Right cardiac atrium (tissue), 5 donors: ENCODE results near the gene ZACN. TPM values are rescaled to one million over a fixed set of nuclear protein-coding genes. Genes with fewer than 3 reads are reported as not detected.

Experiments used
- ATAC-seq, 2 donors: fragments of 200-7000 bp; cut with Tn5 transposase; one replicate each; pipeline versions ENCODE4 v1.8.0 to v1.9.1; 2020; ENCODE audit warnings: moderate library complexity in 2 of 2, mild to moderate bottlenecking in 1 of 2
- DNase-seq, 3 donors: peaks; one replicate each; pipeline ENCODE4 v3.0.0-alpha.2; 2020
- H3K27ac ChIP-seq: one replicate; pipeline ENCODE4 v1.5.1; 2013; ENCODE audit warnings: mild to moderate bottlenecking, low read length, control low read depth, moderate library complexity
- H3K27me3 ChIP-seq: one replicate; pipeline ENCODE4 v1.6.1; 2013; ENCODE audit not compliant: control insufficient read depth, insufficient read depth
- H3K4me1 ChIP-seq: one replicate; pipeline ENCODE4 v1.6.1; 2013; ENCODE audit warnings: low read length; ENCODE audit not compliant: control insufficient read depth, insufficient read depth
- H3K4me3 ChIP-seq: one replicate; pipeline ENCODE4 v1.5.1; 2013; ENCODE audit warnings: low read length, control low read depth
- H3K9me3 ChIP-seq: one replicate; pipeline ENCODE4 v1.6.1; 2013; ENCODE audit warnings: low read length; ENCODE audit not compliant: control insufficient read depth
- WGBS: extraction: QIAGEN DNeasy Blood & Tissue Kit; methylation state at CpG from one replicate; pipeline ENCODE4 v1.1.7; 2013; 5-methylcytosine and 5-hydroxymethylcytosine counted together
- intact Hi-C, 4 donors: fragments of 100-400 bp; cut with DNase I; formaldehyde crosslinking; loops; one replicate each; pipeline versions ENCODE4 v1.11.0 to v1.14.0; 2022 to 2023
- polyA plus RNA-seq: library from polyadenylated mRNA; stranded (reverse); fragments of 200-250 nt; gene quantifications from one replicate; pipeline ENCODE4 v1.2.3, GENCODE V29; 2013
- total RNA-seq, 4 donors: library from RNA; stranded (reverse); fragmentation: NEBNext Ultra II Directional; extraction: Animal tissue kit (Norgen Biotek cat#: 25700); gene quantifications; one replicate each; pipeline ENCODE4 v1.2.1, GENCODE V29; 2021
- donor health status: healthy with polysubstance abuse.
- donor health status: DM: no; HTN: yes; CAD: no.
- donor health status: DM: no; HTN: no; CAD: no.
- donor health status: DM: no; HTN: yes; CAD: no; lungs with severe emphysema.
- donor health status: DM: yes; HTN: yes; CAD: no.

Gene ZACN
- total and polyA plus RNA-seq, 5 donors = 1.5 TPM; not detected in 4

- Histone ChIP-seq H3K27me3 (no peaks in the 10 kb centered on the region), H3K9me3 (no peaks in the 10 kb centered on the region), H3K4me3 (no peak overlapping the region), H3K4me1 (no peaks in the 10 kb centered on the region), H3K27ac (no peak overlapping the region)
- 87% methylated on average over 2 of the region's 2 CpGs for WGBS
- ATAC-seq = no peak
- DNase-seq = no peak
- intact Hi-C loops = no loop called here
These were observed 33.0 kb downstream of the ZACN start for GRCh38 chr17:76111956-76112355.

- no peaks in the 10 kb centered on the region for H3K9me3 ChIP-seq
- H3K4me3 ChIP-seq = no peak overlapping the region
- no peaks in the 10 kb centered on the region for H3K4me1 ChIP-seq
- no peak for ATAC-seq
- DNase-seq = no peak
- no peak overlapping the region for H3K27ac ChIP-seq
- 91% methylated on average over 7 of the region's 7 CpGs for WGBS
- H3K27me3 ChIP-seq = no peaks in the 10 kb centered on the region
- intact Hi-C loops = no loop called here
These were observed 36.3 kb downstream of the ZACN start for GRCh38 chr17:76115138-76115754.

GRCh38 chr17:76119409-76120371, 40.7 kb downstream of the ZACN start:
- DNase-seq (no peak), ATAC-seq (no peak)
- Histone ChIP-seq H3K4me1 (no peaks in the 10 kb centered on the region), H3K27me3 (no peaks in the 10 kb centered on the region), H3K4me3 (no peak overlapping the region), H3K9me3 (no peaks in the 10 kb centered on the region), H3K27ac (no peak overlapping the region)
- 80% methylated on average over 19 of the region's 19 CpGs for WGBS
- intact Hi-C loops = loop anchor here (5.0 to 10.0 kb wide), 4 partner anchors 55 to 173 kb away; no protein-coding TSS in a partner anchor

- Histone ChIP-seq H3K4me3 (no peak overlapping the region), H3K27me3 (no peaks in the 10 kb centered on the region), H3K27ac (no peak overlapping the region), H3K9me3 (no peaks in the 10 kb centered on the region), H3K4me1 (no peaks in the 10 kb centered on the region)
- DNase-seq (no peak), ATAC-seq (no peak)
- WGBS = 87% methylated on average over 5 of the region's 5 CpGs
- intact Hi-C loops = loop anchor here (1.0 to 10.0 kb wide), 5 partner anchors 54 to 172 kb away; no protein-coding TSS in a partner anchor
These were observed 41.7 kb downstream of the ZACN start for GRCh38 chr17:76120658-76121008.

- intact Hi-C loops = loop anchor here (1.0 to 10.0 kb wide), 6 partner anchors 53 to 170 kb away; no protein-coding TSS in a partner anchor
- Histone ChIP-seq H3K27ac (no peak overlapping the region), H3K4me1 (no peaks in the 10 kb centered on the region), H3K9me3 (no peaks in the 10 kb centered on the region), H3K27me3 (no peaks in the 10 kb centered on the region), H3K4me3 (peak overlapping the region; percentile 33)
- WGBS = 26% methylated on average over 42 of the region's 42 CpGs
- DNase-seq = peak in 2 of 3 donors; percentile 72 to 73
- ATAC-seq = peak; percentile 41 to 49
These were observed 43.0 kb downstream of the ZACN start for GRCh38 chr17:76121932-76122430.

- 87% methylated on average over 24 of the region's 24 CpGs for WGBS
- Histone ChIP-seq H3K4me1 (no peaks in the 10 kb centered on the region), H3K27ac (no peak overlapping the region), H3K4me3 (no peak overlapping the region), H3K9me3 (no peaks in the 10 kb centered on the region), H3K27me3 (no peaks in the 10 kb centered on the region)
- intact Hi-C loops = loop anchor here (2.0 to 10.0 kb wide), 5 partner anchors 52 to 170 kb away; no protein-coding TSS in a partner anchor
- no peak for DNase-seq
- no peak for ATAC-seq
These were observed 43.6 kb downstream of the ZACN start for GRCh38 chr17:76122431-76123190.

- 83% methylated on average over 5 of the region's 5 CpGs for WGBS
- ATAC-seq = no peak
- intact Hi-C loops = loop anchor here (2.0 to 10.0 kb wide), 5 partner anchors 52 to 169 kb away; no protein-coding TSS in a partner anchor
These were observed 44.2 kb downstream of the ZACN start for GRCh38 chr17:76123191-76123499.

GRCh38 chr17:76123749-76124581, 45.0 kb downstream of the ZACN start:
- intact Hi-C loops = loop anchor here (2.0 to 10.0 kb wide), 5 partner anchors 51 to 168 kb away; no protein-coding TSS in a partner anchor
- Histone ChIP-seq H3K27me3 (no peaks in the 10 kb centered on the region), H3K27ac (no peak overlapping the region), H3K4me3 (no peak overlapping the region), H3K9me3 (no peaks in the 10 kb centered on the region), H3K4me1 (no peaks in the 10 kb centered on the region)
- WGBS = 86% methylated on average over 9 of the region's 9 CpGs
- no peak for ATAC-seq
- no peak for DNase-seq

More at GRCh38 chr17:76123191-76123499, 44.2 kb downstream of the ZACN start:
- H3K27me3 ChIP-seq = no peaks in the 10 kb centered on the region
- H3K9me3 ChIP-seq = no peaks in the 10 kb centered on the region
- H3K4me1 ChIP-seq = no peaks in the 10 kb centered on the region
- no peak overlapping the region for H3K4me3 ChIP-seq
- no peak overlapping the region for H3K27ac ChIP-seq
- DNase-seq = no peak

GRCh38 chr17:76124582-76125390, 45.8 kb downstream of the ZACN start:
- ATAC-seq (no peak), DNase-seq (no peak)
- Histone ChIP-seq H3K9me3 (no peaks in the 10 kb centered on the region), H3K27me3 (no peaks in the 10 kb centered on the region), H3K4me1 (no peaks in the 10 kb centered on the region), H3K4me3 (no peak overlapping the region), H3K27ac (no peak overlapping the region)
- WGBS = 83% methylated on average over 22 of the region's 22 CpGs
- intact Hi-C loops = loop anchor here (5.0 to 10.0 kb wide), 4 partner anchors 50 to 168 kb away; no protein-coding TSS in a partner anchor
